MM.1S (cell line): ENCODE data around the gene FOXJ3.

Experiments
- CTCF ChIP-seq: fragments of 300-600 bp; sonication (generic); IDR thresholded peaks from 2 replicates; pipeline ENCODE4 v1.5.1; 2016; ENCODE audit warnings: antibody characterized with exemption, low read length, mixed read lengths
- EZH2 ChIP-seq: fragments of 300-600 bp; sonication (generic); optimal IDR thresholded peaks from 2 replicates; pipeline ENCODE3; 2017; ENCODE audit warnings: low read depth, mild to moderate bottlenecking, antibody characterized with exemption, low read length, mixed read lengths
- EZH2phosphoT487 ChIP-seq: fragments of 300-600 bp; sonication (generic); IDR thresholded peaks from 2 replicates; pipeline ENCODE4 v1.6.1; 2018; ENCODE audit warnings: antibody characterized with exemption, low read length

DNA sequence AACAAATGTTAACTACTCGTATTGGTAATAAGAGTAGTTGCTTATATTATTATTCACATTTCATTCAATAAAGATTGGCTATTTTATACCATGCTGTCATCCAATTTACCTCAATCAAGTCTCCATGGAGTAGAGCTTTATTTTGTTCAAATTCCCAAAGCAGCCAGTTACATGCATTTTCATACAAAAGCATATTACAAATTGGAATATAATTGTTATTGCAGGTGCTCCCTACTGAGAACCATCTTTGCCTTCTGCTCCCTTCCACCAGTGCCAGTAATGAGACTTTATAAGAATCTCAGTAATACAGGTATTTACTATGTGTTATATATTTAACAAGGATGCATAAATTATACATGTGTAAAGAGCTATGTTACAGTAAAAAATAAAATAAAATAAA is 54.2 kb downstream of the FOXJ3 start:
- TF ChIP-seq CTCF (no peak), EZH2phosphoT487 (no peak), EZH2 (no peak)
